Fibroblast of lung (primary cell): Measurements from ENCODE around the gene SHISA5.
"Not testable (repeated sequence)": the region's sequence is repeated elsewhere in the genome, so short reads cannot be mapped to it uniquely, and the experiment has no call there.

ENCODE experiments used
- CTCF ChIP-seq, 2 donors: IDR thresholded peaks in 1 of 2; conservative IDR thresholded peaks in 1 of 2; 1 replicate in 1 of 2; 2 replicates in 1 of 2; pipeline ENCODE4 v1.5.1; 2011 to 2012; ENCODE audit warnings: low read length in 2 of 2, control low read depth in 1 of 2, inconsistent platforms in 1 of 2, low read depth in 1 of 2, mild to moderate bottlenecking in 1 of 2
- EZH2 ChIP-seq: IDR thresholded peaks from 2 replicates; pipeline ENCODE4 v1.5.1; 2012; ENCODE audit warnings: low read length, control low read depth, mild to moderate bottlenecking; ENCODE audit errors: missing control alignments

DNA sequence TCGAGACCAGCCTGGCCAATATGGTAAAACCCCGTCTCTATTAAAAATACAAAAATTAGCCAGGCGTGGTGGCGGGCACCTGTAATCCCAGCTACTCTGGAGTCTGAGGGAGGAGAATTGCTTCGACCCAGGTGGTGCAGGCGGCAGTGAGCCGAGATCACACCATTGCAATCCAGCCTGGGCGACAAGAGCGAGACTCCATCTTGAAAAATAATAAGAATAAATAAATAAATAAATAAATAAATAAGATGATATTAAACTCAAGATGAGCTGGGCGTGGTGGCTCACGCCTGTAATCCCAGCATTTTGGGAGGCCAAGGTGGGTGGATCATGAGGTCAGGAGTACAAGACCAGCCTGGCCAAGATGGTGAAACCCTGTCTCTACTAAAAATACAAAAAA lies 23.1 kb downstream of the SHISA5 start:
- not testable (repeated sequence) for TF ChIP-seq CTCF (conservative IDR thresholded peaks at IDR 0.05 in 1 of 2, IDR thresholded peaks at IDR 0.05 in 1 of 2; ENCODE audit: low read depth in 1 of 2, low read length in 2 of 2); EZH2
